Gastrocnemius medialis (tissue), 4 donors: Measurements from ENCODE around the gene ACSM5.
"Not testable (repeated sequence)": the region's sequence is repeated elsewhere in the genome, so short reads cannot be mapped to it uniquely, and the experiment has no call there.

Experiments used
- CTCF ChIP-seq, 5 experiments: fragments of 450-650 bp in 3 of 5; fragments of 200-600 bp in 2 of 5; sonication (generic) in 2 of 5; IDR thresholded peaks in 4 of 5; conservative IDR thresholded peaks in 1 of 5; 1 replicate in 4 of 5; 2 replicates in 1 of 5; pipeline ENCODE4 v1.5.1; 2016 to 2019; ENCODE audit warnings: antibody characterized with exemption in 5 of 5, mild to moderate bottlenecking in 3 of 5, moderate library complexity in 3 of 5
- POLR2A ChIP-seq, 2 donors: fragments of 450-650 bp; IDR thresholded peaks; one replicate each; pipeline ENCODE4 v1.6.1; 2017; ENCODE audit warnings: antibody characterized with exemption in 2 of 2, mild to moderate bottlenecking in 2 of 2, moderate library complexity in 2 of 2

- not testable (repeated sequence) for TF ChIP-seq CTCF (IDR thresholded peaks at IDR 0.05 in 4 of 5, conservative IDR thresholded peaks at IDR 0.05 in 1 of 5); POLR2A (IDR thresholded peaks at IDR 0.05)
Observed at GRCh38 chr16:20468954-20469353, 59.6 kb downstream of the ACSM5 start.
